NCI-H524 treated with DMSO at 0.1 percent for 48 hours (cell line): ENCODE measurements around the gene COX10.
"Not testable (repeated sequence)": the region's sequence is repeated elsewhere in the genome, so short reads cannot be mapped to it uniquely, and the experiment has no call there.

ENCODE experiments used
- DNase-seq: peaks from one replicate; lab custom pipeline; 2025; lab: John Stamatoyannopoulos, UW

Gene COX10

DNA sequence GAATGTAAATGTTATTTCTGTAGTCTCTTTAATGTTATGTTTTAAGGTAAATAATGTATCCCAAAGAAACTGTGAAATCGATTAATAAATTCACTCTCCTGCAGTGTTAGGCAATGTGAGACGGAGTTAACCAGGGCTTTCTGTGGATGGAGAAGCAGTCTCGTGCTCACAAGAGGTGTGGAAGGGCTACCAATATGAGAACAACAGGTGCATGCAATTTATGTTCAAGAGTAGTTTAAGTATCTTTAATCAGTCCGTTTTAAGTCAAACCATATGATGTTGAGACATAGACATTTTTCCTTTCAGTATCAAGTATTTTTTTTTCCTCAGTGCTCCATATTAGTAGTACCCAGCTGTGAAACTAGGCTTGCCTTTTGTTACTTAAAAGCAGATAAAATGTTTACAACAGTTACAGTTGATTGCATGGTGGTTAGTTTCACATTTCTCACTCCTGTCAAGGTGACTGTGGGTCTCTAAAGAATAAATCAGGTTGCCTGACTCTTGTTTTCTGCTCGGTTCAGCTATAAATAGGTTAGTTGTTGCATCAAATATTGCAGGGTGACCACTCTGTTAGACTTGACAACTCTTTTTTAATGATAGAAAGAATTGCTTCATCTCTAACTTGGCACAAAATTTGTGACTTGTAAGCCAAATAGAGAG is 54.4 kb downstream of the COX10 start:
- no peak for DNase-seq

DNA sequence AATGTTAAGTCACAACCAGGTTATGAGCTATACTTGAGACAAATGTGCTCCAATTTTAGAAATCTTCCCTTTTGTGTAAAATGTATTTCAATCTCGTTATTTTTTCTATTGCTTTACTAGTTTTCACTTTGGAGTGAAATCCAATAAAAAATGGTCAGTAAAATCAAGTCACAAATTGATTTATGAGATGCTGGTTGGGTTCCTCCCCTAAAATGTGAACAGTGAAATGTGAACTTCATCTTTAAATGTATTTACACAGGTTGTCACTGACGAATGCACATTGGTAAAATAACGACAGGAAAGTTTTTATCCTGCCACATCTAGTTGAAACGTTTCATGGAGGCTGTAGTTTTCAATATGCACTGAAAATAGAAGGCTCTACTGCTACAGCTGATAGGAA is 55.5 kb downstream of the COX10 start:
- DNase-seq: no peak

- DNase-seq: no peak
Measured at GRCh38 chr17:14125518-14126137, 56.3 kb downstream of the COX10 start.

DNA sequence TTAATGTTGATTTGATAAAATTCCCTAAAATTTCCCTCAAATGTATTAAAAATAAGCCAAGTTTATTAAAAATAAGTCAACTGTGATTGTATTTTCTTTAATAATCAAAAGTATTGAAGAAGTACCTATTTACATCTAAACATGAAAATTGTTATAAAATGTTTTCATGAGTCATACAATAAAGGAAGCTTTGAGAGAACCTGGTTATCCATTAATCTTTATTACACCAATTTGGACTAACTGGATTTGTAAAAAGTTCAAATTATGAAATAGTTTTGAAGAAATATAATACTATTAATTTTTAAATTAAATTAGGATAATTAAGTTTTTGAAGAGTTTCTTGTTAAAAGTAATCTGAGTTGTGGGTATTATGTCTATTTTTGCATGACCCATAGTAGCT is 63.8 kb downstream of the COX10 start:
- DNase-seq: no peak

- no peak for DNase-seq
Measured at GRCh38 chr17:14134456-14134855, 65.2 kb downstream of the COX10 start.

DNA sequence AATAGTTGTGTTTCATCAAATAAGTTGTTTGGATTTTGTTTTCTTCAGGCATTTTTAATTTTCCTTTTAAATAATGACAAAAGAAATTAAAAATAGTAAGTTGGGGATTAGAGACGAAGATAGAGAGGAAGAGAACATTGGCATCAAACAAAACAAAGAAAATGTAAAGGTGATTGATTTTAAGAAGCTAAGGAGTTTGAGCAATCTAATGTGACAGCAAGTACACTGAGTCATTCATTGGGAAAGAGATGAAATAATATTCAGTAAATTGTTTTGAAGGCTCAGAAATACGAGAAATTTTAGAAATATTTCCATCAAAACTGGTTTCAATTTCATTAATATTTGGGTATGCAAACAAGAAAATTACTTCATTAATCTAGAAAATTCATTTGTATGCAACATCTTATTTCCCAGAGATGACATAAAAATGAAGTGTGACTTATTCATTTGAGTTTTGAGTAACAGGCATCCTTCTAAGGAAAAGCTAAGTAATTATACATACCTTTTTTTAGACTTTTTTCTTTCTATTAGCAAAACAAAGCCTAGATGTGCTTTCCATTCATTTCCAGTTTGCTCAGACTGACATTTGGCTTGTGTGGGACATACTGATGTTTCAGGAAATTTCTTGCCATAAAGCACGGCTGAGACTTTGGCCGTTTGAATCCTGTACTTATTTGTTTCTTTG is 66.7 kb downstream of the COX10 start:
- DNase-seq: no peak

DNA sequence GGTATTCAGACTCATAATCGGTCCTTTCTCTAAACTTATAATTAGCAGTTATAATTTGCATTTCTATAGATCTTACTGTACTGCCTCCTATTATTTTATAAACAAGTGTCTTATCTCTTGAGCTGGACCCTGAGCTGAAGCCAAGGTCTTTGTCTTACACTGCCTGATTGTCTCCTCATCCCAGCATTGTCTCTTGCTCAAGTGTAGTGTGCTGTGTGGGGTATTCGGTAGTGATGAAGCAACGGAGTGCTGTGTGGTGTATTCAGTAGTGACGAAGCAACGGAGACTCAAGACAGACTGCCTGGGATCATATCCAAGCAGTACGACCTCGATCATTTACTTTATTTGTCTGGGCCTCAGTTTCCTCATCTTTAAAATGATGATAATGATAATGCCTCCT is 69.3 kb downstream of the COX10 start:
- no peak for DNase-seq

DNA sequence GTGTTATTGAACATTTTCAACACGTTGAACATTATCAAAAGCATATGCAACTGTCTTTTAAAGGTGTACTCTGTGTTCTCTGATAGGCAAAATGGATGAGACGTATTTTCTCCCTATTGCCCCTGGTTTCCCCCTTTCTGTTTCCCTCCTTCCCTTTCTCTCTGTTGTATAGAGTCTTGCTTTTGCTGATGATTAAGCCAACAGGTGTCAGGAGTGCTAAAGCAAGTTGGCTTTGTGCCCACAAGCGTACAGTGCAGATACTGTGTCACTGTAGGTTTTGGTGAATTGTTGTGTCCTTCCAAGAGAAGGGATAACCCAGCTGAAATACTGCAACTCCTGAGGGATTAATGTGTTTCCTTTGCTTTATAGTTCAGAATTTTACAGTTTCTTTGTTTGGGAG is 74.4 kb downstream of the COX10 start:
- DNase-seq: no peak

GRCh38 chr17:14144508-14144907 is 75.2 kb downstream of the COX10 start:
- DNase-seq: no peak

DNA sequence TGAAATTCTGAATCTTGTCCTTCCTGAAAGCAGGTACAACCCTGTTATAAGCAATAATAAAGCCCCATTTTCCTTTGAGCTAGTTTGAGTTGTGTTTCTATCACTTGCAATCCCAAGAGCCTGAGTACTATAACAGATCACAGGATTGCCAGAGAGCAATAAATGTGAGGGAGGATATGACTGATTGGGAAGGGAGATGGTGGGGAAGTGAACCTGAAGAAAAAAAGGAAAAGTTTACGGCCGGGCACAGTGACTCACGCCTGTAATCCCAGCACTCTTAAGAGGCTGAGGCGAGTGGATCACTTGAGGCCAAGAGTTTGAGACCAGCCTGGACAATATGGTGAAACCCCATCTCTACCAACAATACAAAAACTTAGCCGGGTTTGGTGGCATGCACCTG is 80.4 kb downstream of the COX10 start:
- DNase-seq: no peak

- no peak for DNase-seq
Measured at GRCh38 chr17:14150619-14151018, 81.3 kb downstream of the COX10 start.

- DNase-seq: no peak
Measured at GRCh38 chr17:14152721-14153120, 83.4 kb downstream of the COX10 start.

DNA sequence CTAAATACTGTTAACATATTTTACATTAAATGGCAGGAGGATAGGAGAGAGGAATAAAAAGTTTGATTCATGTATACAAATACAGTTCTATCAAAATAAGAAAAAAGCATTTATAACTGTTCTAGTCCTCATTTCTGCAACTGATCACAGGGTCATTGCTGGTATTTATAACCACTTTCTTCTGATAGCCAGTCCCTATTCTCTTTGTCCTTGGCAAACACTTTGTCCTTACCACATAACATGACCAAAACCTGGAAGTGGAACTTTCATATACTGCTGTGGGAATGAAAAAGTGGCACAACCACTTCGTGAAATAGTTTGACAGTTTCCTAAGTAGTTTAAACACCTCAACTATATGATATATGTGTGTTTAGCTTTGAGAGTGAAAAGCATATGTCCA is 84.1 kb downstream of the COX10 start:
- DNase-seq: no peak

DNA sequence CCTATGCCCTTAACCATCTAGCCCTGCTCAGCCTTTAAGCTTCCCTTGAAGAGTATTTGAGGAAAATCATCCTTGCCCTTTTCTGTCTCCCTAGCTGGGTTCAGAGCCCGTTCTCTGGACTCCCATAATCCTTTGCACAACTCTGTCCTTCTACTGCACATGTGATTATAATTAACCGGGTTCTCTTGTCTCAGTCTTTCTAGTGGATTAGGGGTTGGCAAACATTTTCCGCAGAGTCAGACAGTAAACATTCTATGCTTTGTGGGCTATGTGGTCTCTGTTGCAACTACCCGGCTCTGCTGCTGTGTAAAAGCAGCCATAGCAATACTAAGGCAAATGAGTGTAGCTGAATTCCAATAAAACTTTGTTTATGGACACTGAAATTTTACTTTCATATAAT is 87.4 kb downstream of the COX10 start:
- DNase-seq: no peak

GRCh38 chr17:14157822-14158221 is 88.5 kb downstream of the COX10 start:
- no peak for DNase-seq

GRCh38 chr17:14158707-14159106 is 89.4 kb downstream of the COX10 start:
- DNase-seq: no peak

DNA sequence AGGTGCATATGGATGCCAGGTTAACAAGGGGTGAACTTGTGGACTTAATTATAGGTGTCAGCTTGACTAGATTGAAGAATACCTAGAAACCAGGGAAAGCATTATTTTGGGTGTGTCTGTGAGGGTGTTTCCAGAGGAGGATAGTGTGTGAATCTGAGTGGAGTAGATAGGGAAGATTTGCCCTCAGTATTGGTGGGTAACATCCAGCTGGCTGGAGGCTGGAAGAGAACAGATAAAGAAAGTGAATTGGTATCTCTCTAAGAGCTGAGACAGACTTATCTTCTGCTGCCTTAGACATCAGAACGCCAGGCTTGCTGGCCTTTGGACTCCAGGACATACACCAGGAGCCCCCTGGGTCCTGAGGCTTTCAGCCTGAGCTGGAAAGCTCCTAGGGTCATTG is 92.1 kb downstream of the COX10 start:
- no peak for DNase-seq

GRCh38 chr17:14165616-14166015 is 96.3 kb downstream of the COX10 start:
- DNase-seq: no peak

DNA sequence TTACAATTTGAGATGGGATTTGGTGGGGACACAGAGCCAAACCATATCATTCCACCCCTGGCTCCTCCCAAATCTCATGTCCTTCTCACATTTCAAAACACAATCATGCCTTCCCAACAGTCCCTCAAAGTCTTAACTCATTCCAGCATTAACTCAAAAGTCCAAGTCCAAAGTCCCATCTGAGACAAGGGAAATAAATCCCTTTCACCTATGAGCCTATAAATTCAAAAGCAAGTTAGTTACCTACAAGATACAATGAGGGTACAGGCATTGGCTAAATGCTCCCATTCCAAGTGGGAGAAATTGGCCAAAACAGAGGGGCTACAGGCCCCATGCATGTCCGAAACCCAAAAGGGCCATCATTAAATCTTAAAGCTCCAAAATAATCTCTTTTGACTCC is 98.5 kb downstream of the COX10 start:
- not testable (repeated sequence) for DNase-seq

- no peak for DNase-seq
Measured at GRCh38 chr17:14168582-14168981, 99.3 kb downstream of the COX10 start.

- DNase-seq: no peak
Measured at GRCh38 chr17:14169287-14169686, 100.0 kb downstream of the COX10 start.

GRCh38 chr17:14169901-14170300 is 100.6 kb downstream of the COX10 start:
- no peak for DNase-seq

GRCh38 chr17:14176989-14177388 is 107.7 kb downstream of the COX10 start:
- not testable (repeated sequence) for DNase-seq

DNA sequence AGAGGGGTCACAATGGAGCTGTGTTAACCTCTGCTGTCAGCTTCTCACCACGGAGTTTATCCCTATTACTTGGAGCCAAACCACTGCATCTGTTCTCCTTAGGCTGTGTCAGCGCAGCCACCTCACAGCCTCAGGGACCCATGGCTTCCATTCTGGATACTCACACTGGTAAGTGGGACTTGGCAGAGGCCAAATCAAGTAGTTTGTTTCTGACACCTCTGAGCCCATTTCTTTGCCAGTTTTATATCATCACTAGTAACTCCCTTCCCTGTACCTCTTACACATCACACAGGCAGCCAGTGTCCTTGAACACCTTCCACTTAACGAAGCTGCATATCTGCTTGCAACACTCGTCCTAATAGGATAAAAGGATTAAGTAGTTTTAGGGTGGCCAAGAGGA is 108.5 kb downstream of the COX10 start:
- DNase-seq: not testable (repeated sequence)
